ENCODE results near the gene ACTN1.

Gene ACTN1

GRCh38 chr14:68965261-68965761, 13.8 kb downstream of the ACTN1 start:
- no peak for TF ChIP-seq CTCF (IDR thresholded peaks at IDR 0.05)

- TF ChIP-seq CTCF (IDR thresholded peaks at IDR 0.05) = no peak
These were observed 14.6 kb downstream of the ACTN1 start for GRCh38 chr14:68964300-68965093.

- no peak for TF ChIP-seq CTCF (IDR thresholded peaks at IDR 0.05)
These were observed 16.4 kb downstream of the ACTN1 start for GRCh38 chr14:68962681-68963080.

GRCh38 chr14:68961781-68962584, 17.1 kb downstream of the ACTN1 start:
- no peak for TF ChIP-seq CTCF (IDR thresholded peaks at IDR 0.05)

DNA sequence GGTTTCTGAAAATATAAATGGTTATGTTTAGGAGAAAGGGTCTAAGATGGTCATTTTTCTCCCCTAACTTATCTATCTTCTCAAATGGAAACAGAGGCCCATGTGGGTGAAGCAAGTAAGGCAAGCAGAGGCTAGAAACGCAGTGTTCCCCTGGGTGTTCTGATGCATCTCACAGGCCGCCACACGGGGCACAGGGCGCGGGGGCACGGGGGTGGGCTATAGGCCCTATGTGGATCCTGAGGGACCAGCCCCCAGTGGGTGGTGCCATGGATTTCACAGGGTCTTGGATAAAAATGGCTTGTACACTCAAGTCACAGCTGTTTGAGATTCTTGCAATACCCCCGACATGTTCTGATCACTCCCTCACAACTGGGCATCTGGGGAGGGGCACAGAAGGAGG, 17.7 kb downstream of the ACTN1 start:
- TF ChIP-seq CTCF (IDR thresholded peaks at IDR 0.05) = no peak

GRCh38 chr14:68960123-68960522, 19.0 kb downstream of the ACTN1 start:
- no peak for TF ChIP-seq CTCF (IDR thresholded peaks at IDR 0.05)

GRCh38 chr14:68959035-68959434, 20.1 kb downstream of the ACTN1 start:
- no peak for TF ChIP-seq CTCF (IDR thresholded peaks at IDR 0.05)
